SW480 (cell line): ENCODE data around the gene SQSTM1.
"Not testable (repeated sequence)": the region's sequence is repeated elsewhere in the genome, so short reads cannot be mapped to it uniquely, and the experiment has no call there.

Experiments
- DNase-seq: peaks from one replicate; pipeline ENCODE4 v3.0.0-alpha.2; 2016; ENCODE audit warnings: low spot score

Gene SQSTM1

GRCh38 chr5:179820483-179821297, at the start of gene SQSTM1:
SQSTM1 (plus strand) TSS chr5:179820905; CDS start chr5:179820937, 32 bp downstream.
- peak; percentile 68 for DNase-seq

- DNase-seq, result no peak
Measured at GRCh38 chr5:179771311-179771895, 49.3 kb upstream of the SQSTM1 start.

GRCh38 chr5:179772351-179772750, 48.4 kb upstream of the SQSTM1 start:
- DNase-seq, result no peak

- DNase-seq, result no peak
Measured at GRCh38 chr5:179773686-179774040, 47.0 kb upstream of the SQSTM1 start.

GRCh38 chr5:179774442-179774841, 46.3 kb upstream of the SQSTM1 start:
- no peak for DNase-seq

GRCh38 chr5:179776411-179776938, 44.2 kb upstream of the SQSTM1 start:
- DNase-seq, result no peak

GRCh38 chr5:179777456-179777855, 43.2 kb upstream of the SQSTM1 start:
- no peak for DNase-seq

GRCh38 chr5:179777909-179778308, 42.8 kb upstream of the SQSTM1 start:
- DNase-seq, result no peak

- no peak for DNase-seq
Measured at GRCh38 chr5:179778591-179778990, 42.1 kb upstream of the SQSTM1 start.

- no peak for DNase-seq
Measured at GRCh38 chr5:179779826-179780225, 40.9 kb upstream of the SQSTM1 start.

GRCh38 chr5:179780362-179780761, 40.3 kb upstream of the SQSTM1 start:
- no peak for DNase-seq

- DNase-seq, result no peak
Measured at GRCh38 chr5:179781846-179782245, 38.9 kb upstream of the SQSTM1 start.

- no peak for DNase-seq
Measured at GRCh38 chr5:179783128-179783527, 37.6 kb upstream of the SQSTM1 start.

GRCh38 chr5:179786861-179787260, 33.8 kb upstream of the SQSTM1 start:
- no peak for DNase-seq

- DNase-seq, result no peak
Measured at GRCh38 chr5:179788193-179788854, 32.4 kb upstream of the SQSTM1 start.

- DNase-seq, result not testable (repeated sequence)
Measured at GRCh38 chr5:179789278-179789677, 31.4 kb upstream of the SQSTM1 start.

- DNase-seq, result no peak
Measured at GRCh38 chr5:179791881-179792611, 28.7 kb upstream of the SQSTM1 start.

GRCh38 chr5:179792612-179793467, 27.9 kb upstream of the SQSTM1 start:
- no peak for DNase-seq

- no peak for DNase-seq
Measured at GRCh38 chr5:179793468-179794139, 27.1 kb upstream of the SQSTM1 start, which contains the start of gene LTC4S. LTC4S (plus strand) TSS chr5:179793986; CDS start chr5:179794081, 95 bp downstream.

GRCh38 chr5:179794171-179794570, 26.5 kb upstream of the SQSTM1 start:
- DNase-seq, result no peak

- no peak for DNase-seq
Measured at GRCh38 chr5:179794575-179794974, 26.1 kb upstream of the SQSTM1 start.
